T1000 (cell line): Measurements from ENCODE around the gene TOM1L2.

ENCODE experiments used
- DNase-seq: peaks from one replicate; lab custom pipeline; 2025; ENCODE audit warnings: mixed read lengths; lab: John Stamatoyannopoulos, UW

Gene TOM1L2

GRCh38 chr17:17994271-17995069, 22.3 kb upstream of the TOM1L2 start:
- no peak for DNase-seq

- DNase-seq: no peak
Measured at GRCh38 chr17:17993852-17994251, 21.7 kb upstream of the TOM1L2 start.

DNA sequence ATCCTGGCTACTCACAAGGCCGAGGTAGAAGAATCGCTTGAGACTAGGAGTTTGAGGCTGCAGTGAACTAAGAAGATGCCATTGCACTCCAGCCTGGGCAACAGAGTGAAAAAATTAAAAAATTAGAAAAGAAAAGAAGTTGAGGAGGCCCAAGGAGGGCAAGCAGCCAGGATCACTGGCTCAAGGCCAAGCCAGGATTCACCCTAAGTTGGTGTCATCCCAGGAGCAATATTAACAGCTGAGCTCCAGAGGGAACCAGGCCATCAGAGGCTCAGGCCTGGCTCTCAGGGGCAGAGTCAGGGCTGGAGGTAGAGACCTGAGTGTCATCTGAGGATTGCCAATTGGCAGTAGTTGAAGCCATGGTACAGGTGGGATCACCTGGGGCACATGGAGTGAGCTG, 21.2 kb upstream of the TOM1L2 start:
- DNase-seq: no peak

- DNase-seq: peak; percentile 71
Measured at GRCh38 chr17:17990282-17990681, 18.1 kb upstream of the TOM1L2 start.

DNA sequence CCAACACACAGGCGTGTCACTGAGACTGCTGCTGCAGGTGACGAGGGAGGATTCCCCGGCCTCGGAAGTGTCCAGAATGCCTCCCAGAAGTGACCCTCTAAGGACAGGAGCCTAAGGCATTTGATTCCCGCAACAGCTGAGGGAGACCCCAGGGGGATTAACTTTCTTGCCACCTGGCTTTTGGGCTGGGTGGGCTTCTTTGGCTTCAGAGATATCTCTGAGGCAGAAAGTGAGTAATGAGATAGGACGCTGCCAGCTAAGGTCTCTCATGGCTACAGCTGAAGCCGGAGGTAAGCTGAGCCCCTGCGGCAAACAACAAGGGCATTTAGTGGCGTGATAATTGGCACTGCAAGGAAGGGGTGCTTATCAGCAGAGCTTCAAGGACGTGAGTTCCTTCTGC, 17.4 kb upstream of the TOM1L2 start:
- DNase-seq: no peak

DNA sequence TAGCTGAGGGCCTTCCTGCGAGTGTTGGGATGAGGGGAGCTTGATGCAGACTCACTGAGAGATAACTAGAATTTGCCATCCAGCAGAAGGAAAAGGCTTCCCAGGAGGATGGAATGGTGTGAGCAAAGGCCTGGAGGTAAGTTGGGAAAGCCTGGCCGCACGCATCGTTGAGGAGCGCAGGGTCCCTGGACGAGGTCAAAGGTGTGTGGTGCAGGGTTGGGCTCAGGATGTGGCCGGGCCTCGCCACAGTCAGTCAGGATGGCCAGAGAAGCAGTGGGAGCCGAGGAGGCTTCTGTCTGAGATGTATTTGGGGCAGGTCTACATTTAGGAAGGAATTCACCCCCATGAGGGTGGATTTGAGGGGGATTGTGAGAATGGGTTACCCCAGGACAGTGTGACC, 16.9 kb upstream of the TOM1L2 start:
- DNase-seq: no peak

DNA sequence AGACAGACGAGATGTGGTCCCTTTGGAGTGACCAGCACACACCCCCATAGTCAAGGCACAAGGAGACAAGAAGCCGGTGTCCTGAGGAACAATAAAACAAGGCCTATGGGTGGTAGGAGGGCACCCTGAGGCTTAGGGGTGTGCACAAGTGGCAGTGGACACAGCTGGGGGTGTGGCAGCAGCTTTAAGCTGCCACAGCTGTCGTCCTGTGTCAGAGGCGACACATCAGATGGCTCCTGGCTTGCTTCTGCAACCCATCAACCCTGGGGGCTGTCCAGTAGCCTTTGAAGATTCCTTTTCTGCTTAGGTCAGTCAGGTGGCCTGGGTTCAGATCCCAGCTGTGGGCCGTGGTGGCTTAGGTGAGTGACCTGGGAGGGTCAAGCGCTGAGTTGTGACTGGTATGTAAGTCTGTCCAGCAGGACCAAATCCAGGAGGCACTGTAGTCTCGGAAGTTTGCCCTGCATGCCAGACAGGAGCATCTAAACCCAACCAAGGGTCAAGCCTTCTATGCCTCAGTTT, 16.3 kb upstream of the TOM1L2 start:
- DNase-seq: no peak

GRCh38 chr17:17987901-17988300, 15.7 kb upstream of the TOM1L2 start:
- DNase-seq: no peak

DNA sequence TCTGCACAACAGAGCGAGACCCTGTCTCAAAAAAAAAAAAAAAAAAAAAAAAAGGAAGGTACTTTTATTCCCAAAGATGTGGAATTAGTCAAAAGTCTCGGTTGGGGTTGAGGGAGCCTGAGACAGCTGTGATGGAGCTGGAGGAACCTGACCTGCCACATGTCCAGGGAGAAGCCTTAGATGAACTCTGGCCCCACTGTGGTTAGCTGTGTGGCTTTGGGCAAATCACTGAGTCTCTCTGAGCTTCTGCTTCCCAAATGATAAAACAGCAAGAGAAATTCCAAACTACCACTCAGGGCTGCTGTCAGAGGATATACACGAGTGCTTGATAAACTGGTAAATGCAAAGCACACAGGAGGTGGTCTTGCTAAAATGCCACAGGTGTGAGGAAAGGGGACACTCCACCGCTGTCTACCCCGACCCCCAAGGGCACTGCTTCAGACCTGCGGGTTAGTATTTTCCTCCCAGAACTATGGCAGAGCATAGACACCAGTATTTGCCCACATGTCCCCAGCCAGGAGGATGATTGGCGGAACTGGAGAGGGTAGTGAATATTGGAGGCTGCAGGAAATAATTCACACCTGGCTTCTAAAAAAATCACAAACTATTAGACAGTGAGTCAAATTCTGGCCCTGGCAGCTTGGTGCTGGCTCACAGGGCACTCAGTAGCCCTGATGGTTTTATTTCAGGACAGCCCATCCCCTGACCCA, 15.1 kb upstream of the TOM1L2 start:
- no peak for DNase-seq

- DNase-seq: no peak
Measured at GRCh38 chr17:17985555-17985954, 13.4 kb upstream of the TOM1L2 start.

- no peak for DNase-seq
Measured at GRCh38 chr17:17985153-17985552, 13.0 kb upstream of the TOM1L2 start.

DNA sequence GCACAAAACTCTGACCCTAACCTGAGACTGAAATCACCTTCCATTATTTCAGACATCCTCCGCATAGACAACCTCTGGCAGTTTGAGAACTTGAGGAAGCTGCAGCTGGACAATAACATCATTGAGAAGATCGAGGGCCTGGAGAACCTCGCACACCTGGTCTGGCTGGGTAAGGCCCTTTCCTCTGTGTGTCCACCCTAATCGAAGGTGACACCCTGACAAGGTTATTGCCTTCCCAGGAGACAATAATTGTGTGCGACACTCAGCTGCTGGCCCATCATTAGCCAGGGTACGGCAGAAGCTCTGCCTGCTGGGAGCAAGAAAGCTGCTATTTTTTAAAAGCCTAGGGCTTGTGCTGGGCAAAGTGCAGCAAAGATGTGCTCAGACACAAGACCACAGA, 11.6 kb upstream of the TOM1L2 start:
- DNase-seq: no peak

DNA sequence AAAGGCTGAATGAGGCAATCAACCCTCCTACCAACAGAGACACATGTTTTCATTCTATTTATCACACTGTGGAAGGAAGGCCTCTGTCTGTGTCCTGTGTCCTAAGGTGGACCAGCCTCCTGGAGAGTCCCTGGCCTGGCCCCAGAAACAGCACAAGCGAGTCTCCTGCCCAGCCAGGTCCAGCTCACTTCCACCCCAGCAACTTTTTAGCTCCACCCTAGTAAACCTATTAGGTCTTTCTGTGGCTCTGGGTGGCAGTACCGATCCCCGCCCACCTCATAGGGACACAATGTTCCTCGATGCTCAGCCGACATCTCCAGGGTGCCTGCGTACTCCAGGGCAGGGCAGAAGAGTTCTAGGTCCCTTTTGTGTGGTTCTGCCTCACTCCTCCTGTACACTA, 11.2 kb upstream of the TOM1L2 start:
- no peak for DNase-seq

DNA sequence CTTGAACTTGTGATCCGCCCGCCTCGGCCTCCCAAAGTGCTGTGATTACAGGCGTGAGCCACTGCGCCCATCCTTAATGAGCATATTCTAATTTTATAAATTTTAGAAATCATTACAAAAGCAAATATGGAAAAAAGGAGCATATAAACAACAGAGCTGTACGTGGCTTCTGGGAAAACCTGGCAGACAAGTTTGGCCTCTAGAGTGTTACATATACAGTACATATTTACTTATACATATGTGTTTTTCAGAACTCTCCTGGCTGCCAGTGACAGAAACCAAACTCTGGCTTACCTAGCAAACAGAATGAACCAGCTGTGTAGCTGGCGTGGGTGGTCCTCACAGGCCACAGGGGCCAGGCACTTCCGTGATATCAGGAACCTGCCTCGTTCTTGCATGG, 10.6 kb upstream of the TOM1L2 start:
- DNase-seq: no peak

DNA sequence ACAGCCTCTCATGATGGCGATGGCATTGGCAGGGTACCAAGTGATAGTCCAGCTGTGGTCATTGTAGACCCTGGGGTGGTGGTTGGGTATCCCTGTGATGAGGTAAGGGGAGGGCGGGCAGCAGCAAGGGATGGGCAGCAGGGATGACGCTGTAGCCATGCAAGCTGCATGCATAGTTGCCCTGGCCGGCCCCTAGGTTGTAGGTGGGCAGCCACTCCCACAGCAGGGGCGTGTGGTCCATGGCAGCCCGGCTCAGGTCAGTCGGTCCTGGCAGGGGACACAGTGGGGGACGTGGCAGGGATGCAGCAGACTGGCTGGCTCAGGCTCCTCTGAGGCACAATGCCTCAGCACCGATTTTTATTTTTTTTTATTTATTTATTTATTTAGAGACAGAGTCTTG, 9.1 kb upstream of the TOM1L2 start:
- no peak for DNase-seq

DNA sequence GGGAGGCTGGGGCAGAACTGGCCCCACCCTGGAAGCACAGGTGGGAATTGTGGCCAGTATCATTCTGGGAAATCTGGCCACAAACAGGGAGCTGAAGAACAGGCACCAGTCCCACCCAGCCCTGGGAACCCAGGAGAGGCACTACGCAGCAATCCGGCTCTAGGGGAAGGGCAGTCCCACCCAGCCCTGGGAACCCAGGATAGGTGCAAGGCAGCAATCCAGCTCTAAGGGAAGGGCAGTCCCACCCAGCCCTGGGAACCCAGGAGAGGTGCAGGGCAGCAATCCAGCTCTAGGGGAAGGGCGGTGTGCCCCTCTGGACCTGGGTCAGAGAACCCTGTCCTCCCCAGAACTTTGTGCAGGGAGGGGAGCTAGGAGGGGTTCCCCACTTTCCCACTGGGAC, 7.6 kb upstream of the TOM1L2 start:
- no peak for DNase-seq

GRCh38 chr17:17978481-17979424, 6.6 kb upstream of the TOM1L2 start:
- DNase-seq: no peak

GRCh38 chr17:17976931-17977570, 4.9 kb upstream of the TOM1L2 start:
- no peak for DNase-seq

- DNase-seq: no peak
Measured at GRCh38 chr17:17975436-17975835, 3.2 kb upstream of the TOM1L2 start.

DNA sequence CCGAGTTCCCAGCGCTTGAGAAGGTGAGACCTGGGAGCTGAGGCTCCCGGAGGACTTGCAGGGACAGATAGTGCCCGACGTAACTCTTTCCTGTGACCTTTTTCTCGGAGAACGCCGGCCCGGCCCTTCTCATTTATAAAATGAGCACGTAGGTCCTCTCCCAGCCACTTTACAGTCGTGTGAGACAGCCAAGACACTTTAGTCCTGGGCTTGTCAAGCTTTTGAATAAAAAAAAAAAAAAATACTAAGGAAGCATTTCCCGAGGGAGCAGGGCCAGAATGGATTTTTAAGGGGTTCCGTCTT, 703 bp upstream of the TOM1L2 start:
- no peak for DNase-seq

DNA sequence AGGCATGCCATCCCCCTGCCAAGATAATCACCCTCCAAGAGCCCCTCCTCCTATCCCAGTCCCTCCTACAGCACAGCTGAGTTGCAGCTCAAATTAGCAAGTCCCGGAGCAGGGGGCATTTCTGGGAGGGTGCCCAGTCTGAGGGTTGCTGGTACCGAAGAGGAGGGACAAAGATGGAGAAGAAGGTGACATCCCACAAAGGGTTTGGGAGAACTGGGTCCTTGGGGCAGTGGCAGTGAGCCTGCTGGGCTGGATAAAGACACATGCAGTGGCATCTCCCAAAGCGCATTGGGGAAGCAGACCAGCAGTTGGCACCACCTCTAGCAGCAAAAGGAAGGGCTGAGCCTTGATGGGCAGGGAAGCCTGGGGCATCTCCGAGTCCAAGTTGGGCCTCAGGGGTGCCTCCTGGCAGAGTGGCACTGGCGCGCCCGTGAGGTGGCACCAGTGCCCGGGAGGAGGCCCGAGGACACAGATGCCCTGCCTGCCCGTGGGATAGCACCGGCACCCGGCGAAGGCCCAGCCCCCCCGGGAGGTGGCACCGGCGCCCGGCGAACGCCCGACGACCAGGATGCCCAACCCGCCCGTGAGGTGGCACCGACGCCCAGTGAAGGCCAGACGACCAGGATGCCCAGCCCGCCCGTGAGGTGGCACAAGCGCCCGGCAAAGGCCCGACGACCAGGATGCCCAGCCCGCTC, 622 bp downstream of the TOM1L2 start:
- DNase-seq: no peak
